GM21526 (cell line): ENCODE results near the gene DOCK4.

Source experiments
- ATAC-seq: cut with Tn5 transposase; IDR thresholded peaks from one replicate; pipeline ENCODE4 v1.9.1; 2021; ENCODE audit warnings: moderate library complexity; ENCODE audit not compliant: unreplicated experiment, low FRiP score

The DOCK4 gene

GRCh38 chr7:111802194-111802772 lies 403.9 kb downstream of the DOCK4 start:
- ATAC-seq, result no peak

- ATAC-seq, result no peak
Observed at GRCh38 chr7:111801277-111801676, 404.9 kb downstream of the DOCK4 start.

- ATAC-seq, result no peak
Observed at GRCh38 chr7:111796671-111797070, 409.5 kb downstream of the DOCK4 start.

- ATAC-seq, result no peak
Observed at GRCh38 chr7:111789870-111790269, 416.3 kb downstream of the DOCK4 start.

- no peak for ATAC-seq
Observed at GRCh38 chr7:111789048-111789320, 417.2 kb downstream of the DOCK4 start.

GRCh38 chr7:111788286-111789047 lies 417.7 kb downstream of the DOCK4 start:
- no peak for ATAC-seq

- no peak for ATAC-seq
Observed at GRCh38 chr7:111787741-111788140, 418.5 kb downstream of the DOCK4 start.

GRCh38 chr7:111787099-111787498 lies 419.1 kb downstream of the DOCK4 start:
- ATAC-seq, result no peak

GRCh38 chr7:111785076-111785475 lies 421.1 kb downstream of the DOCK4 start:
- ATAC-seq, result no peak

GRCh38 chr7:111784296-111784695 lies 421.9 kb downstream of the DOCK4 start:
- no peak for ATAC-seq

- ATAC-seq, result no peak
Observed at GRCh38 chr7:111783854-111784253, 422.3 kb downstream of the DOCK4 start.

- ATAC-seq, result no peak
Observed at GRCh38 chr7:111780527-111780926, 425.7 kb downstream of the DOCK4 start.

GRCh38 chr7:111775206-111775605 lies 431.0 kb downstream of the DOCK4 start:
- ATAC-seq, result no peak

- ATAC-seq, result no peak
Observed at GRCh38 chr7:111772716-111773115, 433.5 kb downstream of the DOCK4 start.

GRCh38 chr7:111771638-111772037 lies 434.6 kb downstream of the DOCK4 start:
- no peak for ATAC-seq

- no peak for ATAC-seq
Observed at GRCh38 chr7:111770116-111770515, 436.1 kb downstream of the DOCK4 start.

GRCh38 chr7:111765751-111766643 lies 440.2 kb downstream of the DOCK4 start:
- ATAC-seq, result no peak

- ATAC-seq, result no peak
Observed at GRCh38 chr7:111763221-111763801, 442.9 kb downstream of the DOCK4 start.

GRCh38 chr7:111762799-111763198 lies 443.4 kb downstream of the DOCK4 start:
- no peak for ATAC-seq

- ATAC-seq, result no peak
Observed at GRCh38 chr7:111762211-111762610, 444.0 kb downstream of the DOCK4 start.

- no peak for ATAC-seq
Observed at GRCh38 chr7:111760043-111760442, 446.2 kb downstream of the DOCK4 start.
